Panc1 (cell line): Measurements from ENCODE around the gene ANO9. TPM values are rescaled to one million over a fixed set of nuclear protein-coding genes. Genes with fewer than 3 reads are reported as not detected.
"Not testable (repeated sequence)": the region's sequence is repeated elsewhere in the genome, so short reads cannot be mapped to it uniquely, and the experiment has no call there.

Source experiments
- ATAC-seq: fragments of 200-7000 bp; cut with Tn5 transposase; 2 replicates; pipeline ENCODE4 v1.9.1; 2020; ENCODE audit warnings: mild to moderate bottlenecking, moderate library complexity
- BruUV-seq: library from RNA; stranded (reverse); fragments of 400-500 nt; replicated peaks from 2 replicates; lab custom pipeline; 2021; lab: Mats Ljungman, UMichigan
- CTCF ChIA-PET: fragments of 300-600 bp; sonication (Branson Sonifier 250); formaldehyde crosslinking; loops from one replicate; lab custom pipeline; 2022; ENCODE audit warnings: antibody characterized with exemption; lab: Charles Lee
- POLR2A ChIA-PET: fragments of 300-600 bp; sonication (Branson Sonifier 250); formaldehyde crosslinking; loops from one replicate; lab custom pipeline; 2022; ENCODE audit warnings: antibody characterized with exemption; lab: Charles Lee
- DNase-seq: peaks from one replicate; pipeline ENCODE4 v3.0.0-alpha.2; 2010; ENCODE audit warnings: low read depth, low spot score
- H3K27ac ChIP-seq: 2 replicates; pipeline ENCODE4 v1.5.1; 2011; ENCODE audit warnings: mild to moderate bottlenecking, low read length, inconsistent platforms
- H3K27me3 ChIP-seq: fragments of 200-500 bp; sonication (Bioruptor generic); 2 replicates; pipeline ENCODE4 v1.6.0; 2014; ENCODE audit warnings: low read length, inconsistent platforms; ENCODE audit not compliant: control insufficient read depth, insufficient read depth
- H3K36me3 ChIP-seq: fragments of 200-500 bp; sonication (Bioruptor generic); 2 replicates; pipeline ENCODE4 v1.5.1; 2014; ENCODE audit warnings: inconsistent platforms, mild to moderate bottlenecking, low read length, moderate library complexity; ENCODE audit not compliant: control insufficient read depth, insufficient read depth
- H3K4me1 ChIP-seq: 2 replicates; pipeline ENCODE4 v1.5.1; 2011; ENCODE audit warnings: inconsistent platforms, mild to moderate bottlenecking, low read length, moderate library complexity; ENCODE audit not compliant: control insufficient read depth, insufficient read depth
- H3K4me3 ChIP-seq, 2 experiments: 2 replicates each; pipeline ENCODE4 v1.5.1; 2011 to 2012; ENCODE audit warnings: low read depth in 2 of 2, low read length in 2 of 2, mild to moderate bottlenecking in 2 of 2, inconsistent platforms in 1 of 2, moderate library complexity in 1 of 2
- H3K9me3 ChIP-seq: fragments of 200-500 bp; sonication (Bioruptor generic); 2 replicates; pipeline ENCODE4 v1.5.1; 2014; ENCODE audit warnings: low read depth, mild to moderate bottlenecking, inconsistent platforms, low read length, moderate library complexity; ENCODE audit not compliant: control insufficient read depth, insufficient read depth
- CTCF ChIP-seq: fragments of 450-650 bp; IDR thresholded peaks from 2 replicates; pipeline ENCODE4 v1.5.1; 2017; ENCODE audit warnings: mild to moderate bottlenecking
- POLR2AphosphoS5 ChIP-seq: IDR thresholded peaks from 2 replicates; pipeline ENCODE4 v1.6.1; 2012; ENCODE audit warnings: mild to moderate bottlenecking, low read depth, low read length, moderate library complexity
- REST ChIP-seq, 2 experiments: IDR thresholded peaks; 2 replicates each; pipeline ENCODE4 v1.6.1; 2011 to 2012; ENCODE audit warnings: low read depth in 2 of 2, control low read depth in 1 of 2, low read length in 1 of 2, mild to moderate bottlenecking in 1 of 2, moderate library complexity in 1 of 2; ENCODE audit not compliant: insufficient read depth in 1 of 2
- SIN3A ChIP-seq: IDR thresholded peaks from 2 replicates; pipeline ENCODE4 v1.6.1; 2012; ENCODE audit warnings: low read depth, mild to moderate bottlenecking, low read length, moderate library complexity, borderline replicate concordance; ENCODE audit not compliant: insufficient read depth
- TCF7L2 ChIP-seq: IDR thresholded peaks from 2 replicates; pipeline ENCODE4 v1.6.1; 2011; ENCODE audit warnings: mild to moderate bottlenecking, low read depth, low read length, inconsistent platforms
- in situ Hi-C: cut with HindIII; loops from 2 replicates; pipeline ENCODE4 v1.10.0; 2016; ENCODE audit warnings: low sequenced_read_pairs, low pct_unique_long_range_greater_than_20kb
- intact Hi-C: fragments of 100-400 bp; cut with micrococcal nuclease; formaldehyde crosslinking; loops from one replicate; pipeline ENCODE4 v1.10.0; 2022; ENCODE audit not compliant: unreplicated experiment
- total RNA-seq: library from RNA; stranded (reverse); gene quantifications from one replicate; pipeline ENCODE4 v1.2.1, GENCODE V29; 2021; ENCODE audit not compliant: unreplicated experiment

ANO9 gene
- total RNA-seq, 1 experiment from 2014 or later = 61.4 TPM

DNA sequence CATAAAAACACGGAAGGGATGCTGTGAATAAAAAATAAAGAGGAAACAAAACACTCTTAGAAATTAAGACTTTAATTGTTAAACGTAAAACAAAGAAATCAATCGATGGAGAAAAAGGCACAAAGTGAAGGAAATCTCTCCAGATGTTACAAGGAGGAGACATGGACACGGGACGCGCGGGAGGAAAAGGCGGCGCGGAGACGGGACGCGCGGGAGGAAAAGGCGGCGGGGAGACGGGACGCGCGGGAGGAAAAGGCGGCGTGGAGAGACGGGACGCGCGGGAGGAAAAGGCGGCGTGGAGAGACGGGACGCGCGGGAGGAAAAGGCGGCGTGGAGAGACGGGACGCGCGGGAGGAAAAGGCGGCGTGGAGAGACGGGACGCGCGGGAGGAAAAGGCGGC is 17.0 kb downstream of the ANO9 start:
- intact Hi-C loops, POLR2A ChIA-PET, H3K27ac ChIP-seq, ATAC-seq, H3K27me3 ChIP-seq, H3K36me3 ChIP-seq, in situ Hi-C loops, BruUV-seq, H3K9me3 ChIP-seq, DNase-seq, H3K4me3 ChIP-seq, H3K4me1 ChIP-seq: not testable (repeated sequence)
- CTCF ChIA-PET = interaction anchor here (0.6 kb wide), 1 partner anchor 23 kb away, joined by 3 read pairs; no protein-coding TSS in a partner anchor

DNA sequence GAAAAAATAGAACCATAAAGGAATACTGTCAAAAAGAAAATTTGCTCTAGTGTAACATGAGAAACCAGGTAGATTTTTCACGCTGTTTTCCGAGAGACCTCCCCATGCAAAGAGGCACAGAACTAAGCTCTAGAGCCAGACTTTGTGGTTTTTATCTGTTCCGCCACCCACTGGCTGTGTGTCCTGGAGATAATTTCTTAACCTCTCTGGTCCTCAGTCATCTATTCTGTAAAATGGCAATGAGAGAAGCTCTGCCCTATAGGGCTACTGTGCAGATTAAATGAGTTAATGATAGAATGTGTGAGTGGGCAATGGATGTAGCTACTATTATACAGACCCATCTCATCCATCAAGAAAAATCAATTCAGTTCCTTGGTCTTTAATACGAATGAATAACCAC is 17.6 kb downstream of the ANO9 start:
- BruUV-seq = no TSS peak
- no peak for ATAC-seq
- Histone ChIP-seq H3K27ac (no peak overlapping the region), H3K4me3 (no peak overlapping the region), H3K36me3 (no peaks in the 10 kb centered on the region), H3K9me3 (no peaks in the 10 kb centered on the region), H3K27me3 (no peaks in the 10 kb centered on the region), H3K4me1 (no peaks in the 10 kb centered on the region)
- no peak for TF ChIP-seq REST (IDR thresholded peaks at IDR 0.05; ENCODE audit: insufficient read depth in 1 of 2, low read depth in 2 of 2, low read length in 1 of 2)
- no peak for TF ChIP-seq SIN3A
- TF ChIP-seq CTCF = no peak
- no peak for TF ChIP-seq TCF7L2
- TF ChIP-seq POLR2AphosphoS5 = no peak
- no peak for DNase-seq
- in situ Hi-C loops (no loop called here), intact Hi-C loops (no loop called here)
- CTCF ChIA-PET = interaction anchor here (0.6 kb wide), 1 partner anchor 24 kb away, joined by 3 read pairs; no protein-coding TSS in a partner anchor
- POLR2A ChIA-PET = no interaction called here

GRCh38 chr11:422249-422656 is 19.6 kb downstream of the ANO9 start:
- Histone ChIP-seq H3K36me3 (no peaks in the 10 kb centered on the region), H3K27me3 (no peaks in the 10 kb centered on the region), H3K9me3 (no peaks in the 10 kb centered on the region), H3K4me3 (no peak overlapping the region), H3K27ac (no peak overlapping the region), H3K4me1 (peaks cover 6% of the 10 kb centered on the region)
- TF ChIP-seq POLR2AphosphoS5 = no peak
- no peak for TF ChIP-seq REST (IDR thresholded peaks at IDR 0.05; ENCODE audit: insufficient read depth in 1 of 2, low read depth in 2 of 2, low read length in 1 of 2)
- TF ChIP-seq SIN3A = no peak
- TF ChIP-seq TCF7L2 = no peak
- TF ChIP-seq CTCF = no peak
- ATAC-seq = no peak
- intact Hi-C loops = no loop called here
- CTCF ChIA-PET = no interaction called here
- POLR2A ChIA-PET = no interaction called here
- in situ Hi-C loops = no loop called here
- no peak for DNase-seq
- BruUV-seq = no TSS peak
